ENCODE results near the gene CFAP46.

CFAP46 gene

DNA sequence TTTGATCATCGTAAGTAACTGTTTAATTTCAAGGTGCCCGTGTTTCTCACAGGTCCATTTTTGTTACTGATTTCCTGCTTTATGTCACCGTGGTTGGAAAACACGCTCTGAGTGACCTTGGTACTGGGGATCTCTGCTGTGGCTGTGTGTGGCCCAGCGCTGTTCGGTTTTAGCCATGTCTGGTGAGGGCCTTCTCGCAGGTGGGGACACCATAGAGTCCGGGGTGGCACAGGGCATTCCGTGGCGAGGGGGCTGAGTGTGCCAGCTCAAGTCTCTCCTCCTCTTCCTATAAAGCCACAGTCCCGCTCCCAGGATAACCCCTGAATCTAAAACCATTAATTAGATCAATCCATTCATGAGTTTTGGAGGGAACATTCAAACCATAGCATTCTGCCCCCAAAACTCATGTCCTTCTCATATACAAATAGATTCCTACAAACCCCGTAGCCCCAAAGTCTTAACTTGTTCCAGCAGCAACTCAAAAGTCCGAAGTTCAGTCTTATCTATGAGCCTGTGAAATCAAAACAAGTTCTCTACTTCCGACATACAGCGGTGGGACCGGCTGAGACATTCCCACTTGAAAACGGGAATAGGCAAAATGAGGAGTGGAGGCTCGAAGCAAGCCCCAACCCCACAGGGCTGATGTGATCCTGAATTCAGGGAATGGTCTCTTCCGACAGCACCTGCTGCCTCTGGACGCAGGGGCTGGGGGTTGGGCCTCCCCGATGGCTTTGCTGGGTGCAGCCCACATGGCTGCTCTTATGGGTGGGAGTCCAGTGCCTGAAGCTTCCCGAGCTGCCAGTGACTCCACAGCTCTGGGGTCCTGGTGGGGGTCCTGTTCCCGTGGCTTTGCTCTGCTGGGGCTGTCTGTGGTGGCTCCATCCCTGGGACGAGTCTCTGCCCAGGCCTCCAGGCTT, 101.4 kb downstream of the CFAP46 start:
- DNase-seq = no peak
- Histone ChIP-seq H3K9me3 (ENCODE audit: control extremely low read depth in 1 of 5, control insufficient read depth in 4 of 5, insufficient read depth in 2 of 5, low read depth in 1 of 5, low read length in 4 of 5) (peaks cover 2 to 13% (median 12%) of the 10 kb centered on the region in 5 experiments), H3K36me3 (ENCODE audit: control insufficient read depth in 4 of 4, insufficient read depth in 4 of 4, low read length in 3 of 4) (no peaks in the 10 kb centered on the region), H3K4me1 (ENCODE audit: control extremely low read depth in 1 of 4, control insufficient read depth in 4 of 4, insufficient read depth in 4 of 4, low read length in 3 of 4) (peaks cover 0 to 3% (median 1%) of the 10 kb centered on the region in 4 experiments), H3K4me3 (ENCODE audit: control insufficient read depth in 1 of 7, extremely low read depth in 1 of 7, insufficient read depth in 4 of 7, low read depth in 2 of 7, low read length in 6 of 7) (no peak overlapping the region), H3K27ac (ENCODE audit: insufficient read depth in 1 of 2, low read depth in 1 of 2, low read length in 2 of 2, poor library complexity in 1 of 2, severe bottlenecking in 2 of 2) (no peak overlapping the region), H3K27me3 (replicated peaks in 2 of 5; ENCODE audit: control insufficient read depth in 4 of 5, insufficient read depth in 5 of 5, low read length in 4 of 5) (peaks cover 0 to 18% (median 0%) of the 10 kb centered on the region in 5 experiments)
- ChIA-PET POLR2A (no interaction called here), CTCF (interaction anchor here (0.9 kb wide), 1 partner anchor 51 kb away, joined by 3 read pairs; no protein-coding TSS in a partner anchor)
- WGBS (ENCODE audit: insufficient coverage) = 92% methylated on average over 23 of the region's 24 CpGs

DNA sequence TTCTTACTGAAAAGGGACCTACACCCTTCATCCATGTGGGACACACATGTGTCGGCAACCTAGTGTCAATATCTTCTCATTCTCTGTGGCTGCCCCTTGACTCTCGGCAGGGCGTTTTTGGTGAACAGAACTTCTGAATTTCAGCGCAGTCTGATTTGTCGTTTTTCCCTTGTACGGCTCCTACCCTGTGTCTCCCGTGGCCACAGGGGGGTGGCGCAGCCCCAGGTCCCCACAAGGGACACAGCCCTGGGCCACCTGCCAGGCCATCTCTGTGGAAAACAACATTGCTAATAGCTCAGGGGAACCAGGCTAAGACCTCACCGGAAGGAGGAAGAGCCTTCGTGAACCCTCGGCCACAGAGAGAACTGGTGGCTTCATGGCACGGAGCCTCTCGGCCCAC, 103.3 kb downstream of the CFAP46 start:
- DNase-seq = no peak
- no peak overlapping the region for H3K4me3 ChIP-seq (ENCODE audit: control insufficient read depth in 1 of 7, extremely low read depth in 1 of 7, insufficient read depth in 4 of 7, low read depth in 2 of 7, low read length in 6 of 7)
- WGBS (ENCODE audit: insufficient coverage) = 98% methylated on average over 9 of the region's 13 CpGs
- no peak overlapping the region for H3K27ac ChIP-seq (ENCODE audit: insufficient read depth in 1 of 2, low read depth in 1 of 2, low read length in 2 of 2, poor library complexity in 1 of 2, severe bottlenecking in 2 of 2)
- H3K4me1 ChIP-seq (ENCODE audit: control extremely low read depth in 1 of 4, control insufficient read depth in 4 of 4, insufficient read depth in 4 of 4, low read length in 3 of 4) = peaks cover 0 to 3% (median 1%) of the 10 kb centered on the region in 4 experiments
- ChIA-PET CTCF (interaction anchor here (1.3 to 1.4 kb wide), 2 partner anchors 24 to 39 kb away, joined by 3 to 4 read pairs; no protein-coding TSS in a partner anchor), POLR2A (no interaction called here)
- H3K36me3 ChIP-seq (ENCODE audit: control insufficient read depth in 4 of 4, insufficient read depth in 4 of 4, low read length in 3 of 4) = no peaks in the 10 kb centered on the region
- H3K9me3 ChIP-seq (ENCODE audit: control extremely low read depth in 1 of 5, control insufficient read depth in 4 of 5, insufficient read depth in 2 of 5, low read depth in 1 of 5, low read length in 4 of 5) = peaks cover 2 to 13% (median 12%) of the 10 kb centered on the region in 5 experiments
- H3K27me3 ChIP-seq (replicated peaks in 2 of 5; ENCODE audit: control insufficient read depth in 4 of 5, insufficient read depth in 5 of 5, low read length in 4 of 5) = peaks cover 0 to 21% (median 0%) of the 10 kb centered on the region in 5 experiments

DNA sequence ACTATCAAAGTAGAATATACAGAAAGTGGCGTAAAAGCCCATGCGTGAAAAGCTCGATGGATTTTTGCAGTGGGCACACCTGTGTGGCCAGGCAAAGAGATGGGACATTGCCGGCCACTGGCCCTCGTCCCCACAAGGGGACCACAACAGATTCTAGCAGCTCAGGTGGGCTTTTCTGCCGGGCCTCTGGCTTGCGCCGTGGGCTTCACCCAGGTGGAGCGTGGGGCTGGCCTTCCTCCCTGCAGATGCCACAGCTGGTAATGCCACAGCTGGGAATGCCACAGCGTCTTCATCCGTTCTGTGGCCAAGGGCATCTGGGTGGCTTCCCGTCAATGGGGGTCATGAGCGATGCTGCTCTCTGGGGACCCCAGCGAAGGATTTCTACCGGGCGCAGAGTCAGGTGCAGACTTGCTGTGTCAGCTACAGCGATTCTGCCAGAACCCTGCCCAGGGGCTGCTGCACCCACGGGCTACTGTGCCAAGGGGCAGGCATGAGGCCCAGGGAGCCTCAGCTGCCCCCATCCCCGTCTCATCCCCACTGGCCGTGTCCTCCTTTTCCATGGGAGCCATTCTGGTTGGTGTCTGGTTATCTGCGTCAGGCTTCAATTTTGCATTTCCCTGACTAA, 103.9 kb downstream of the CFAP46 start:
- ChIA-PET POLR2A (no interaction called here), CTCF (interaction anchor here (0.9 to 1.4 kb wide), 3 partner anchors 25 to 286 kb away, joined by 3 to 4 read pairs (median 4); no protein-coding TSS in a partner anchor)
- peaks cover 0 to 27% (median under 1%) of the 10 kb centered on the region in 5 experiments for H3K27me3 ChIP-seq (replicated peaks in 2 of 5; ENCODE audit: control insufficient read depth in 4 of 5, insufficient read depth in 5 of 5, low read length in 4 of 5)
- 97% methylated on average over 20 of the region's 21 CpGs for WGBS (ENCODE audit: insufficient coverage)
- H3K4me3 ChIP-seq (ENCODE audit: control insufficient read depth in 1 of 7, extremely low read depth in 1 of 7, insufficient read depth in 4 of 7, low read depth in 2 of 7, low read length in 6 of 7) = no peak overlapping the region
- no peak for DNase-seq
- H3K27ac ChIP-seq (ENCODE audit: insufficient read depth in 1 of 2, low read depth in 1 of 2, low read length in 2 of 2, poor library complexity in 1 of 2, severe bottlenecking in 2 of 2) = no peak overlapping the region
- peaks cover 2 to 13% (median 12%) of the 10 kb centered on the region in 5 experiments for H3K9me3 ChIP-seq (ENCODE audit: control extremely low read depth in 1 of 5, control insufficient read depth in 4 of 5, insufficient read depth in 2 of 5, low read depth in 1 of 5, low read length in 4 of 5)
- peaks cover 0 to 3% (median 1%) of the 10 kb centered on the region in 4 experiments for H3K4me1 ChIP-seq (ENCODE audit: control extremely low read depth in 1 of 4, control insufficient read depth in 4 of 4, insufficient read depth in 4 of 4, low read length in 3 of 4)
- H3K36me3 ChIP-seq (ENCODE audit: control insufficient read depth in 4 of 4, insufficient read depth in 4 of 4, low read length in 3 of 4) = no peaks in the 10 kb centered on the region

DNA sequence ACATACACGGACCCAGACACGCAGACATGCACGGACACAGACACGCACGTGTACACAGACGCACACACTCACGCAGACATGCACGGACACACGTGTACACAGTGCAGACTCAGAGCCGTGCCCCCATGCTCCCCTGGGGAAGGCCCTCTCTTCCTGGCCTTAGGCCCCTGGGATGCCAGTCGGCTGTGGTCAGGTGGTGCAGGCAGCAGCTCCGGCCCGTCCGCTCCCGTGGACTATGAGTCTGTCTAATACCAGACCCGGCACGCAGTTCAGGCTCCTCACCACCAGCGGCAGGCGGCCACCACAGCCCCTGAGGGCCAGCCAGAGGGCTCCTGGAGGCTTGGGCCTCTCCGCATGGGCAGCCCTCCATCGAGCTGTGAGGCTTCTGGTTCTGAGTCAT, 104.5 kb downstream of the CFAP46 start:
- no peaks in the 10 kb centered on the region for H3K36me3 ChIP-seq (ENCODE audit: control insufficient read depth in 4 of 4, insufficient read depth in 4 of 4, low read length in 3 of 4)
- H3K27me3 ChIP-seq (replicated peaks in 2 of 5; ENCODE audit: control insufficient read depth in 4 of 5, insufficient read depth in 5 of 5, low read length in 4 of 5) = peaks cover 0 to 29% (median 3%) of the 10 kb centered on the region in 5 experiments
- H3K27ac ChIP-seq (ENCODE audit: insufficient read depth in 1 of 2, low read depth in 1 of 2, low read length in 2 of 2, poor library complexity in 1 of 2, severe bottlenecking in 2 of 2) = no peak overlapping the region
- ChIA-PET POLR2A (no interaction called here), CTCF (interaction anchor here (0.9 to 1.4 kb wide), 3 partner anchors 25 to 286 kb away, joined by 3 to 4 read pairs (median 4); no protein-coding TSS in a partner anchor)
- 92% methylated on average over 21 of the region's 21 CpGs for WGBS (ENCODE audit: insufficient coverage)
- H3K9me3 ChIP-seq (ENCODE audit: control extremely low read depth in 1 of 5, control insufficient read depth in 4 of 5, insufficient read depth in 2 of 5, low read depth in 1 of 5, low read length in 4 of 5) = peaks cover 2 to 12% (median 9%) of the 10 kb centered on the region in 5 experiments
- no peak for DNase-seq
- H3K4me3 ChIP-seq (ENCODE audit: control insufficient read depth in 1 of 7, extremely low read depth in 1 of 7, insufficient read depth in 4 of 7, low read depth in 2 of 7, low read length in 6 of 7) = no peak overlapping the region
- H3K4me1 ChIP-seq (ENCODE audit: control extremely low read depth in 1 of 4, control insufficient read depth in 4 of 4, insufficient read depth in 4 of 4, low read length in 3 of 4) = peaks cover 0 to 3% (median 1%) of the 10 kb centered on the region in 4 experiments

DNA sequence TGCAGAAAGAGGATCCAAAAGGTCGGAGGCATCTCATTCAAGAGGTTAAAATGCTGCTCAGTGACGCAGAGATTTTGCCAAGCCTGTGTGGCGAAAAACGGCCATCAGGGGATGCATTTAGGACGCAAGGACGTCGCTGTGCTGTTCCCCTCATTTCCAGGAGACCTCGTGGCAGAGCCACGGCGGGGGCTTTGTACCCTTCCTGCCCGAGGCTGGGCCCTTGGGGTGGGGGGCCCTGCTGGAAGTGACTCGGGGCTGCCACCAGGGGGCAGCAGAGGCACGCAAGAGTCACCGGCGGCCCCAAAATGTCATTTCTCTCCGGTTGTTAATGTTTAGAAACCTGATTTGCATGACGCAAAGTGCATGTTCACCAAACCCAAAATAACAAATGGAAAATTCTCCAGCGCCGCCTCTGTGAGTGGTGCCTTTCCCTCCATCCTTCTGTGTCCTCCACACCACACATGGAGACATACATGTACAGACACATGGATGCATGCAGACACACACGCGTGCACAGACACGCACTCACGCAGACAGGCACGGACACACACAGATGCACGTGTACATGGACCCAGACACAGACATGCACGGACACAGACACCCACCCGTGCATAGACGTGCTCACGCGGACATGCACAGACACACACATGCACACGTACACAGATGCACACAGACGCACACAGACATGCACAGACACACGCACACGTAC, 105.4 kb downstream of the CFAP46 start:
- Histone ChIP-seq H3K4me3 (ENCODE audit: control insufficient read depth in 1 of 7, extremely low read depth in 1 of 7, insufficient read depth in 4 of 7, low read depth in 2 of 7, low read length in 6 of 7) (no peak overlapping the region), H3K4me1 (ENCODE audit: control extremely low read depth in 1 of 4, control insufficient read depth in 4 of 4, insufficient read depth in 4 of 4, low read length in 3 of 4) (peaks cover 0 to 3% (median 1%) of the 10 kb centered on the region in 4 experiments), H3K9me3 (ENCODE audit: control extremely low read depth in 1 of 5, control insufficient read depth in 4 of 5, insufficient read depth in 2 of 5, low read depth in 1 of 5, low read length in 4 of 5) (peaks cover 0 to 5% (median under 1%) of the 10 kb centered on the region in 5 experiments), H3K27me3 (replicated peaks in 2 of 5; ENCODE audit: control insufficient read depth in 4 of 5, insufficient read depth in 5 of 5, low read length in 4 of 5) (peaks cover 0 to 32% (median 3%) of the 10 kb centered on the region in 5 experiments), H3K27ac (ENCODE audit: insufficient read depth in 1 of 2, low read depth in 1 of 2, low read length in 2 of 2, poor library complexity in 1 of 2, severe bottlenecking in 2 of 2) (no peak overlapping the region), H3K36me3 (ENCODE audit: control insufficient read depth in 4 of 4, insufficient read depth in 4 of 4, low read length in 3 of 4) (no peaks in the 10 kb centered on the region)
- 39% methylated on average over 25 of the region's 34 CpGs for WGBS (ENCODE audit: insufficient coverage)
- CTCF ChIA-PET = interaction anchor here (1.0 to 1.7 kb wide), 2 partner anchors 29 to 65 kb away, joined by 3 read pairs; no protein-coding TSS in a partner anchor
- POLR2A ChIA-PET = no interaction called here
- DNase-seq = peak; percentile 46 to 69 (median 64)

DNA sequence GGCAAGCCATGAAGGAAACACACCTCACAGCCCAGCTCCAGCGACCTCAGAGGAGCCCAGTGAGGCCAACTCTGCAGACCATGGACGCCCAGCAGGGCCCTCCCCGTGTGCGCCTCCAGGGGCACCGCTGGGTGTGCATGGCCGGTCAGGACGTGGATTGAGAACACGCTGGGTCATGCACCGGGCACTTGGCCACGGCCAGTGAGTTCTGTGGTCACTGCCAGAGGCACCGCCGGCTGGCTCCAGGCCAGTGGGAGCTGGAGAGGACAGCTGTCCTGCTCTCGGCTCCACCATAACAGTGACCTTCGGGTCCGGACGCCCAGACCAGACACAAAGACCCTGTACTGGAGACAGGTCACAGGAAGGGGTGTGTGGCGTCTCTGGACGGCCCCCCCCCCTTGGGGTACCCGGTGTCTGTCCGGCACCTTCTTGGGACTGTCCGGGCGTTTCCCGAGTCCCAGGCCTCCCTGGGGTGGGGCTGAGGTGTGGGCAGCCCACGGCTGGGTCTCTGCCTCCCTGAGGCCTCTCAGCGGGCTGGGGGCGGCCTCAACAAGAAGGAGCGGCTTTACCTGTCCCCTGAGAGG, 106.0 kb downstream of the CFAP46 start:
- Histone ChIP-seq H3K4me1 (ENCODE audit: control extremely low read depth in 1 of 4, control insufficient read depth in 4 of 4, insufficient read depth in 4 of 4, low read length in 3 of 4) (peaks cover 0 to 3% (median 1%) of the 10 kb centered on the region in 4 experiments), H3K36me3 (ENCODE audit: control insufficient read depth in 4 of 4, insufficient read depth in 4 of 4, low read length in 3 of 4) (no peaks in the 10 kb centered on the region), H3K9me3 (ENCODE audit: control extremely low read depth in 1 of 5, control insufficient read depth in 4 of 5, insufficient read depth in 2 of 5, low read depth in 1 of 5, low read length in 4 of 5) (no peaks in the 10 kb centered on the region), H3K27ac (ENCODE audit: insufficient read depth in 1 of 2, low read depth in 1 of 2, low read length in 2 of 2, poor library complexity in 1 of 2, severe bottlenecking in 2 of 2) (no peak overlapping the region), H3K27me3 (replicated peaks in 2 of 5; ENCODE audit: control insufficient read depth in 4 of 5, insufficient read depth in 5 of 5, low read length in 4 of 5) (peaks cover 0 to 33% (median 3%) of the 10 kb centered on the region in 5 experiments), H3K4me3 (ENCODE audit: control insufficient read depth in 1 of 7, extremely low read depth in 1 of 7, insufficient read depth in 4 of 7, low read depth in 2 of 7, low read length in 6 of 7) (no peak overlapping the region)
- no peak for DNase-seq
- POLR2A ChIA-PET = no interaction called here
- CTCF ChIA-PET = interaction anchor here (1.0 to 1.7 kb wide), 3 partner anchors 29 to 66 kb away, joined by 3 to 4 read pairs (median 3); no protein-coding TSS in a partner anchor
- 80% methylated on average over 25 of the region's 27 CpGs for WGBS (ENCODE audit: insufficient coverage)

Measured in common myeloid progenitor, CD34-positive (primary cell).